K562 (cell line): Measurements from ENCODE around the gene MPC1.

Source experiments
- AFF4 ChIP-seq: sonication (generic); formaldehyde crosslinking; IDR thresholded peaks from 2 replicates; pipeline ENCODE4 v1.8.0; 2023; ENCODE audit warnings: mild to moderate bottlenecking, missing genetic modification reagents
- CBX1 ChIP-seq: sonication (generic); IDR thresholded peaks from 2 replicates; pipeline ENCODE4 v1.6.1; 2016; ENCODE audit warnings: antibody characterized with exemption, low read depth, mild to moderate bottlenecking
- CTCF ChIP-seq, 3 experiments: IDR thresholded peaks in 2 of 3; conservative IDR thresholded peaks in 1 of 3; 2 replicates each; pipeline ENCODE4 v1.5.1; 2011 to 2012; ENCODE audit warnings: low read length in 3 of 3, mild to moderate bottlenecking in 3 of 3, control low read depth in 2 of 3, improper control_type of control experiment in 1 of 3, inconsistent platforms in 1 of 3, low read depth in 1 of 3, mixed read lengths in 1 of 3, moderate library complexity in 1 of 3; ENCODE audit not compliant: insufficient read depth in 2 of 3
- FOS ChIP-seq: IDR thresholded peaks from 3 replicates; pipeline ENCODE4 v1.6.1; 2011; ENCODE audit not compliant: insufficient read length; ENCODE audit errors: extremely low read depth
- MAX ChIP-seq: sonication (generic); formaldehyde crosslinking; IDR thresholded peaks from 2 replicates; pipeline ENCODE4 v1.9.0; 2022; ENCODE audit warnings: mild to moderate bottlenecking, missing genetic modification reagents
- MXI1 ChIP-seq: IDR thresholded peaks from 2 replicates; pipeline ENCODE4 v1.6.1; 2011; ENCODE audit warnings: low read depth, mild to moderate bottlenecking, improper control_type of control experiment, low read length

- no peak for TF ChIP-seq CBX1
- no peak for TF ChIP-seq MAX (CRISPR knock-in tag)
- no peak for TF ChIP-seq MXI1
- TF ChIP-seq AFF4 (CRISPR knock-in tag): no peak
- TF ChIP-seq CTCF (IDR thresholded peaks at IDR 0.05 in 2 of 3, conservative IDR thresholded peaks at IDR 0.05 in 1 of 3; ENCODE audit: insufficient read depth in 2 of 3, low read depth in 1 of 3, low read length in 3 of 3): no peak
- no peak for TF ChIP-seq FOS
These were observed 67.3 kb downstream of the MPC1 start for GRCh38 chr6:166315436-166315835.
